K562 (cell line): ENCODE measurements around the gene HS2ST1.

Source experiments
- ATF7 ChIP-seq: fragments of 450-650 bp; IDR thresholded peaks from 2 replicates; pipeline ENCODE4 v1.7.1; 2014; ENCODE audit warnings: mild to moderate bottlenecking, moderate library complexity
- BACH1 ChIP-seq: fragments of 200-800 bp; sonication (Bioruptor generic); IDR thresholded peaks from 2 replicates; pipeline ENCODE4 v1.6.1; 2016; ENCODE audit warnings: missing genetic modification characterization, missing compliant biosample characterization
- KAT8 ChIP-seq: fragments of 450-650 bp; IDR thresholded peaks from 2 replicates; pipeline ENCODE4 v1.6.1; 2016; ENCODE audit warnings: low read depth, mild to moderate bottlenecking
- PHB2 ChIP-seq: fragments of 450-650 bp; IDR thresholded peaks from 2 replicates; pipeline ENCODE4 v1.6.1; 2017; ENCODE audit warnings: low read depth
- RAD21 ChIP-seq, 2 experiments: fragments of 250-450 bp in 1 of 2; fragments of 450-650 bp in 1 of 2; sonication (Bioruptor Pico) in 1 of 2; formaldehyde crosslinking in 1 of 2; IDR thresholded peaks in 1 of 2; conservative IDR thresholded peaks in 1 of 2; 2 replicates each; pipeline versions ENCODE4 v1.4.0 to v1.8.0; 2020 to 2022; ENCODE audit warnings: mild to moderate bottlenecking in 2 of 2, moderate library complexity in 1 of 2
- ZBTB7A ChIP-seq: IDR thresholded peaks from 2 replicates; pipeline ENCODE4 v1.6.1; 2011; ENCODE audit warnings: low read depth, mild to moderate bottlenecking, low read length, moderate library complexity, borderline replicate concordance; ENCODE audit not compliant: control insufficient read depth
- TF ChIP-seq, protein P1 (sequence below): fragments of 450-650 bp; formaldehyde crosslinking; IDR thresholded peaks from 2 replicates; pipeline ENCODE4 v1.4.0; 2020; ENCODE audit warnings: mild to moderate bottlenecking, moderate library complexity
- TF ChIP-seq, protein P2 (sequence below): sonication (generic); formaldehyde crosslinking; IDR thresholded peaks from 2 replicates; pipeline ENCODE4 v1.8.0; 2022; ENCODE audit warnings: missing genetic modification reagents, mild to moderate bottlenecking, moderate library complexity, borderline replicate concordance
- TF ChIP-seq, protein P3 (sequence below), 3 experiments: IDR thresholded peaks in 2 of 3; conservative IDR thresholded peaks in 1 of 3; 2 replicates each; pipeline ENCODE4 v1.5.1; 2011 to 2012; ENCODE audit warnings: low read length in 3 of 3, mild to moderate bottlenecking in 3 of 3, control low read depth in 2 of 3, improper control_type of control experiment in 1 of 3, inconsistent platforms in 1 of 3, low read depth in 1 of 3, mixed read lengths in 1 of 3, moderate library complexity in 1 of 3; ENCODE audit not compliant: insufficient read depth in 2 of 3

DNA sequence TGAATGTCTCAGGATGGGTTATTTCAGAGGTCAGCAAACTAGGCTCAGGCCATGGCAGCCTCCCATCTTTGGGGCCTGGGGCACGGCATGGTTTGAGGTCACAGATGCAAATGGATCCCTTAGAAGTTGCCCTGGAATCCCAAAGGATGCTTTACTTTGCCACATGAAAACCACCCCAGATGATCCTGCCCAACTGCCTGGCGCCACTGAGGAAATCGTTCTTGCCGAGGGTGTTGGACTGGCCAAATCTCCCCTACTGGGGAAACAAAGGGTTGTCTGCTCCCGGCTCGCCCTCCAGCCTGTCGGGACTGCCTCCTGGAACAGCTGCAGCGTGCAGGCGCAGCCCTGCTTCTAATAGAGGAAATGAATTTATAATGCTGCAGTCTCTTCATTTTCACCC lies 241.2 kb downstream of the HS2ST1 start:
- TF ChIP-seq, protein P1, sequence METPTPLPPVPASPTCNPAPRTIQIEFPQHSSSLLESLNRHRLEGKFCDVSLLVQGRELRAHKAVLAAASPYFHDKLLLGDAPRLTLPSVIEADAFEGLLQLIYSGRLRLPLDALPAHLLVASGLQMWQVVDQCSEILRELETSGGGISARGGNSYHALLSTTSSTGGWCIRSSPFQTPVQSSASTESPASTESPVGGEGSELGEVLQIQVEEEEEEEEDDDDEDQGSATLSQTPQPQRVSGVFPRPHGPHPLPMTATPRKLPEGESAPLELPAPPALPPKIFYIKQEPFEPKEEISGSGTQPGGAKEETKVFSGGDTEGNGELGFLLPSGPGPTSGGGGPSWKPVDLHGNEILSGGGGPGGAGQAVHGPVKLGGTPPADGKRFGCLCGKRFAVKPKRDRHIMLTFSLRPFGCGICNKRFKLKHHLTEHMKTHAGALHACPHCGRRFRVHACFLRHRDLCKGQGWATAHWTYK (CRISPR knock-in tag), result no peak
- TF ChIP-seq ZBTB7A (no peak), PHB2 (no peak), BACH1 (no peak), RAD21 (CRISPR knock-in tag; conservative IDR thresholded peaks at IDR 0.05 in 1 of 2, IDR thresholded peaks at IDR 0.05 in 1 of 2) (no peak), KAT8 (no peak), ATF7 (no peak)
- TF ChIP-seq, protein P2, sequence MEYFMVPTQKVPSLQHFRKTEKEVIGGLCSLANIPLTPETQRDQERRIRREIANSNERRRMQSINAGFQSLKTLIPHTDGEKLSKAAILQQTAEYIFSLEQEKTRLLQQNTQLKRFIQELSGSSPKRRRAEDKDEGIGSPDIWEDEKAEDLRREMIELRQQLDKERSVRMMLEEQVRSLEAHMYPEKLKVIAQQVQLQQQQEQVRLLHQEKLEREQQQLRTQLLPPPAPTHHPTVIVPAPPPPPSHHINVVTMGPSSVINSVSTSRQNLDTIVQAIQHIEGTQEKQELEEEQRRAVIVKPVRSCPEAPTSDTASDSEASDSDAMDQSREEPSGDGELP (CRISPR knock-in tag), result no peak
- TF ChIP-seq, protein P3, sequence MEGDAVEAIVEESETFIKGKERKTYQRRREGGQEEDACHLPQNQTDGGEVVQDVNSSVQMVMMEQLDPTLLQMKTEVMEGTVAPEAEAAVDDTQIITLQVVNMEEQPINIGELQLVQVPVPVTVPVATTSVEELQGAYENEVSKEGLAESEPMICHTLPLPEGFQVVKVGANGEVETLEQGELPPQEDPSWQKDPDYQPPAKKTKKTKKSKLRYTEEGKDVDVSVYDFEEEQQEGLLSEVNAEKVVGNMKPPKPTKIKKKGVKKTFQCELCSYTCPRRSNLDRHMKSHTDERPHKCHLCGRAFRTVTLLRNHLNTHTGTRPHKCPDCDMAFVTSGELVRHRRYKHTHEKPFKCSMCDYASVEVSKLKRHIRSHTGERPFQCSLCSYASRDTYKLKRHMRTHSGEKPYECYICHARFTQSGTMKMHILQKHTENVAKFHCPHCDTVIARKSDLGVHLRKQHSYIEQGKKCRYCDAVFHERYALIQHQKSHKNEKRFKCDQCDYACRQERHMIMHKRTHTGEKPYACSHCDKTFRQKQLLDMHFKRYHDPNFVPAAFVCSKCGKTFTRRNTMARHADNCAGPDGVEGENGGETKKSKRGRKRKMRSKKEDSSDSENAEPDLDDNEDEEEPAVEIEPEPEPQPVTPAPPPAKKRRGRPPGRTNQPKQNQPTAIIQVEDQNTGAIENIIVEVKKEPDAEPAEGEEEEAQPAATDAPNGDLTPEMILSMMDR (IDR thresholded peaks at IDR 0.05 in 2 of 3, conservative IDR thresholded peaks at IDR 0.05 in 1 of 3; ENCODE audit: insufficient read depth in 2 of 3, low read depth in 1 of 3, low read length in 3 of 3), result no peak
